ENCODE data around the gene STK33. TPM values are rescaled to one million over a fixed set of nuclear protein-coding genes. Genes with fewer than 3 reads are reported as not detected.

The STK33 gene
- total RNA-seq, 1 experiment from 2014 or later: 19.5 TPM

- Histone ChIP-seq H3K14ac (ENCODE audit: insufficient read depth, low read length) (no peak overlapping the region), H3K23me2 (ENCODE audit: insufficient read length, low read depth, low read length, poor library complexity, severe bottlenecking) (no peaks in the 10 kb centered on the region), H4K20me1 (ENCODE audit: control insufficient read depth, insufficient read depth, insufficient read length) (no peaks in the 10 kb centered on the region), H3K23ac (ENCODE audit: insufficient read length, low read depth, low read length) (no peak overlapping the region), H3K4ac (ENCODE audit: low read depth, low read length) (no peak overlapping the region), H3K79me1 (ENCODE audit: insufficient read depth, low read depth, low read length, poor library complexity, severe bottlenecking) (no peaks in the 10 kb centered on the region), H2BK120ac (ENCODE audit: low read depth, low read length, poor library complexity, severe bottlenecking) (no peak overlapping the region), H3K79me2 (ENCODE audit: insufficient read depth, low read length) (no peaks in the 10 kb centered on the region), H2BK12ac (ENCODE audit: insufficient read length, low read depth, low read length) (no peak overlapping the region), H2BK15ac (ENCODE audit: low read depth, low read length) (no peak overlapping the region), H3K9ac (ENCODE audit: extremely low read depth, insufficient read length, low read length) (no peak overlapping the region), H3K27ac (ENCODE audit: insufficient read length, low read depth, low read length) (no peak overlapping the region), H4K91ac (ENCODE audit: insufficient read length, low read depth, low read length) (no peak overlapping the region), H3K4me1 (ENCODE audit: insufficient read depth, low read length) (no peaks in the 10 kb centered on the region), H3K4me2 (ENCODE audit: insufficient read depth, insufficient read length, low read length) (no peak overlapping the region), H4K5ac (ENCODE audit: insufficient read length, low read depth, low read length) (no peak overlapping the region), H2AK5ac (ENCODE audit: insufficient read length, low read length) (no peak overlapping the region), H3T11ph (ENCODE audit: low read length) (no peak overlapping the region), H4K8ac (replicated peaks; ENCODE audit: insufficient read length, low read depth, low read length) (no peak overlapping the region), H3K27me3 (ENCODE audit: insufficient read depth, low read length) (no peaks in the 10 kb centered on the region), H3K9me3 (ENCODE audit: control insufficient read depth, low read depth, low read length) (no peaks in the 10 kb centered on the region), H3K56ac (ENCODE audit: insufficient read length, low read depth, low read length) (no peak overlapping the region), H3K18ac (ENCODE audit: insufficient read length, low read depth, low read length) (no peak overlapping the region), H2BK5ac (ENCODE audit: insufficient read length, low read length) (no peak overlapping the region), H2BK20ac (ENCODE audit: low read depth, low read length, poor library complexity, severe bottlenecking) (no peak overlapping the region), H2AFZ (ENCODE audit: low read length) (no peak overlapping the region)
- Mint-ChIP-seq H3K27me3 (ENCODE audit: low read depth) (no peaks in the 10 kb centered on the region), H3K9me3 (peaks cover 9 to 13% of the 10 kb centered on the region in 2 experiments), H3K27ac (no peak overlapping the region), H3K4me3 (no peak overlapping the region), H3K4me1 (no peaks in the 10 kb centered on the region), H3K36me3 (ENCODE audit: insufficient read depth in 1 of 3, low read depth in 3 of 3) (peaks cover 4 to 7% (median 6%) of the 10 kb centered on the region in 3 experiments; a peak in 5 of 7 replicates)
- DNase-seq: no peak
- no CpG with 5 or more reads among the region's 1 CpG for WGBS (ENCODE audit: extremely low coverage, insufficient read length, low lambda C conversion rate)
- TF ChIP-seq, protein P1, sequence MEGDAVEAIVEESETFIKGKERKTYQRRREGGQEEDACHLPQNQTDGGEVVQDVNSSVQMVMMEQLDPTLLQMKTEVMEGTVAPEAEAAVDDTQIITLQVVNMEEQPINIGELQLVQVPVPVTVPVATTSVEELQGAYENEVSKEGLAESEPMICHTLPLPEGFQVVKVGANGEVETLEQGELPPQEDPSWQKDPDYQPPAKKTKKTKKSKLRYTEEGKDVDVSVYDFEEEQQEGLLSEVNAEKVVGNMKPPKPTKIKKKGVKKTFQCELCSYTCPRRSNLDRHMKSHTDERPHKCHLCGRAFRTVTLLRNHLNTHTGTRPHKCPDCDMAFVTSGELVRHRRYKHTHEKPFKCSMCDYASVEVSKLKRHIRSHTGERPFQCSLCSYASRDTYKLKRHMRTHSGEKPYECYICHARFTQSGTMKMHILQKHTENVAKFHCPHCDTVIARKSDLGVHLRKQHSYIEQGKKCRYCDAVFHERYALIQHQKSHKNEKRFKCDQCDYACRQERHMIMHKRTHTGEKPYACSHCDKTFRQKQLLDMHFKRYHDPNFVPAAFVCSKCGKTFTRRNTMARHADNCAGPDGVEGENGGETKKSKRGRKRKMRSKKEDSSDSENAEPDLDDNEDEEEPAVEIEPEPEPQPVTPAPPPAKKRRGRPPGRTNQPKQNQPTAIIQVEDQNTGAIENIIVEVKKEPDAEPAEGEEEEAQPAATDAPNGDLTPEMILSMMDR (conservative IDR thresholded peaks at IDR 0.05): no peak
Observed at GRCh38 chr11:8403310-8403709, 190.7 kb downstream of the STK33 start.

Data from H9 (cell line).